ENCODE data around the gene GLRA3.

- no peak for TF ChIP-seq CTCF (IDR thresholded peaks at IDR 0.05; ENCODE audit: extremely low read depth in 1 of 2, insufficient read depth in 1 of 2, low read depth in 1 of 2, low read length in 2 of 2)
- TF ChIP-seq MYC (IDR thresholded peaks at IDR 0.05; ENCODE audit: low read depth, low read length), result no peak
- no peak for TF ChIP-seq EZH2 (IDR thresholded peaks at IDR 0.05; ENCODE audit: borderline replicate concordance, low read depth, low read length, severe bottlenecking)
Measured at GRCh38 chr4:174674305-174674840, 154.7 kb downstream of the GLRA3 start.
